ENCODE results near the gene MSS51.

DNA sequence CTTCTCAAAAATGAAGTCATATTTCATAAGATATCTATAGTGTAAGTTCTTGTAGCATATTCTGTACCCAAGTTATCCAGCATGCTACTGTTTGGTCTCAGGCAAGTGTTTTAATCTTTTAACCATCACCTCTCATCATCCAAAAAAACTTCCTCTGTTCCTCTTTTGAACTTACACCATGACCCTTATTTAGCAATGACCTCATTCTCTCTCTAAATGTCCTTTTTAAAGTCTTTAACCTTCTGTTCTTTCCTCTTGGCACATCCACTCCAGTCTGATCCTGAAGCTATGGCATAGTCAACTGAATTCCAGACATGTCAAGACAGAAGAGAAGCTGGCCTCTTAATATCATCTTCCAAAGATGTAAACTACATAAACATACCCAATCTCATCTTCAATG is 36.2 kb upstream of the MSS51 start:
- TF ChIP-seq POLR2AphosphoS5 (IDR thresholded peaks at IDR 0.05; ENCODE audit: low read depth, low read length) (no peak), POLR2A (IDR thresholded peaks at IDR 0.05; ENCODE audit: low read depth, low read length) (no peak), TAF1 (IDR thresholded peaks at IDR 0.05; ENCODE audit: borderline replicate concordance, low read depth, low read length) (no peak)

All from GM12892 (cell line).